Midbrain (tissue), 1 donor: ENCODE data around the gene SFMBT2.
"Not testable (repeated sequence)": the region's sequence is repeated elsewhere in the genome, so short reads cannot be mapped to it uniquely, and the experiment has no call there.

Experiments
- DNase-seq: peaks from one replicate; lab custom pipeline; 2025; lab: John Stamatoyannopoulos, UW

SFMBT2 gene

GRCh38 chr10:7184660-7185366 is 226.0 kb downstream of the SFMBT2 start:
- DNase-seq = no peak

- DNase-seq = not testable (repeated sequence)
Measured at GRCh38 chr10:7184116-7184515, 226.7 kb downstream of the SFMBT2 start.

GRCh38 chr10:7182327-7182726 is 228.5 kb downstream of the SFMBT2 start:
- DNase-seq = not testable (repeated sequence)

GRCh38 chr10:7181420-7181819 is 229.4 kb downstream of the SFMBT2 start:
- DNase-seq = no peak

GRCh38 chr10:7179536-7179935 is 231.3 kb downstream of the SFMBT2 start:
- DNase-seq = no peak

DNA sequence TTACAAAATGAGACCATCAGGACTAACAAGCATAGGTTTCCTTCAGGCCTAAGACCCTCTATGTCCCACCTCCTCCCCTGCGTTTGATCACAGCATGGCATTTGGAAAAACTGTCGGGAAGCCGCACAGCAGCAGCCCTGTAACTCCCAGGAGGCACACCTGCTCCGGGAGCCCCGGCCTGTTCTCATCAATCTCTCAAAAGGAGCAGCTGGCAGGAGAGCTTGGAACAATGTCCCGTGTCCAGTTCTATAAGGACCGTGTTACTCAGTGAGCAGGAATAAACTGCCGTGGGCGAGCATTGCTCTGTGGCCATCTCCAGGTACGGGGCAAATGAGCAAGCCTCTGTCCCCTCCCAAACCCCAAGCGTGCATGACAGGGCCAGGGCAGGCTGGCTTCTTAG is 236.9 kb downstream of the SFMBT2 start:
- DNase-seq = no peak

DNA sequence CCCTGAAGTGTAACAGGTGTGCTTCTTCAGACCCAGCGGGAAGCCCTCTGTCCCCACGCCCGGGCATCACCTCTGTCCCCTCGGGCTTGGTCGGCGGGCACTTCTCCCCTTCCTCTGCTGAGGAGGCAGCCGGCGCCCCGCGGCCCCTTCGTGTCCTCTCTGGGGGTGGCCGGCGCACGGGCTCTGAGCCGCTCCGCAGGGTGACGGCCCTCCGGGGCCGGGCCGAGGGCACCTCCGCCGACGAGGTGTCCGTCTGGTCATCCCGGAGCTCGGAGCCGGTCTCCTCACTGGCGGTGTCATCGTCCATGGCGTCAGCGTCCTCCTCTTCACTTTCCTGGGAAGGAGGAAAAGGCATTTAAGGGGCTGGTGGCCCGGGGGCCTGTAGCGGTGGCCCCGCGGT is 239.0 kb downstream of the SFMBT2 start:
- no peak for DNase-seq

- DNase-seq = peak; percentile 56
Measured at GRCh38 chr10:7170626-7171322, 240.1 kb downstream of the SFMBT2 start.

DNA sequence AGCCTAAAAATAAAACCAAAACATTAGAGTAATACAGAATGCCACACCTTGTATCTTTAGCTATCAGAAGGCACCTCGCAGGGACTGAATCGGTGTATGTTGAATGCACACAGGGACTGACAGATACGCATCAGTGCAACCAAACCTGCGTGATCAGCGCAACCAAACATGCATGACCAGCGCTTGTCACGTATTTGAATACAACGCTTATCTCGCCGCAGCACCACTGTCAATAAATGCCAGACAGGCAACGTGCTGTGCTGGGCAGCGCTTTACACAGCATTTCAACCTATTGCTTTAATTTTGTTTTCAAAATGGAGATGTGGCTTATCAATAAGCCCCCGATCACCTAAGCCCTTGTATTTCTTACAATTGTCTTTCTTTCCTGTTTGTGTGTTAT is 242.4 kb downstream of the SFMBT2 start:
- DNase-seq = no peak

GRCh38 chr10:7165500-7166177 is 245.2 kb downstream of the SFMBT2 start:
- no peak for DNase-seq

DNA sequence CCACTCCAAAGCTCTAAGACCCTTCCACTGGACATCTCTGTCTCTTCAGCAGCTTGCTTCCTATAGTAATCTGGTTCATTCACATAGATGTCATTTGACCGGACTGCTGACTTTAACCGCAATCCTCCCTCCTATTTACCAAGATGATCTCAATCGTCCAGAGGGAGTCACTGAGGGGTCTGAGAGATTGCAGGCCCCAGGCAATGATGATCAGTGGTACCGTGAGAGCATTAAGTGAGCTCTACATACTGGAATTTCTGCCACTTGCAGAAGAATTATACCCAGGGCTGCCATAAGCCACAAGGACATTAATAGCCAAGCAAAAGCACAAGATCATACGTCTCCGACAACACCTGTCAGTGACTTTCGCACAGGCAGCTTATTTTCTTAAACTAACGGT is 245.9 kb downstream of the SFMBT2 start:
- no peak for DNase-seq

DNA sequence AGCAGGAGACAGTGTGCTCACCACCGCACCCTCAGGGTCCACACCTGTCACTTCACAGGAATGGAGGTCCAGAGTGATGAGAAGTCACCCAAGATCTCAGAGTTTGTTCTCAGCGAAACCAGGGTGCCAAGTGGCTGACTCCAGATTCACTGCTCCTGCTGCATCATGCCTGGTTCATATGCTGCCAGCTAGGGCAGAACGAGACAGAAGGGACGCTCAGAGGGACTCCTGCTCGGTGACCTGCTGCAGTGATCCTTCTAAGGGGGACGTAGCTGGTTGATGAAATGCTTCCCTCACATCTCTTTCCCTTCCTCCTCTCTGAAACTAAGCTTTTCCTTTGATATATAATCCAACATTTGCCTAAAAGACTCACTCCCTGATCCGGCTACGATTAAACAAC is 248.5 kb downstream of the SFMBT2 start:
- DNase-seq = no peak

- no peak for DNase-seq
Measured at GRCh38 chr10:7161484-7162250, 249.2 kb downstream of the SFMBT2 start.

DNA sequence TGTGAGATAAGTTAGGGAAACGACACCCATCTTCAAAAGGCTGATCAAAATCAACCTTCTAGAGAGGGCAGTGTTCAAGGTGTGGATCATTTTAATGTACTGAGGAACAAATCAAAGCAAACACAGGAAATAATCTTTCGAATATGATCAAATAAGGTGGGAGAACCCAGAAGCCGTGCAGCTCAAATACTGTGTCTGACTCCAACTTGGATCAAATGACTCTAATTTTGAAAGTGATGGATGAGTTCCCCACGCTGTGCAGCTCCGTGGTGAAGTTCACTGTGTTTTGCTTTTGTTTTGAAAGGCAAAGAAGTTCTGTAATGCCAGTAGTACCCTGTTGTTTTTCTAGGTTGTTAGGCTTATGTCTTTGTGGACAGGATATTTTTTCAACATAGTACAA is 250.9 kb downstream of the SFMBT2 start:
- DNase-seq = no peak

DNA sequence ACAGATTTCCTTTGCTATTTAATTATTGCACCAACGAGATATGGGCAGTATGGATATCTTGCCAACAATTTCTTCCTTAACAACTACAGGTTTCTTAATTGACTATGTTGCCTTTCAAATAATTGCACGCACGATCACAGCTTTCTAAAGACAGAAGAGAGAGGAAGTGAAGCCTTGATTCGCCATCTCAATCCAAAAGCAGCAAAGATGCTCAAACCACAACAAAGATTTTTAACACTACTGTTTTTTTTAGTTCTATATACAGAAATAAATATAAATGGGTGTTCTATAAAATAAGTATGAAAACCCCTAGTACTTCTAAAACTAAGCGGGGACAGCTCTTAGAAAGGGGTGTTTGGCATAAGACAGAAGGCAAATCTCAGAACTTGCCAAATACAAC is 251.3 kb downstream of the SFMBT2 start:
- no peak for DNase-seq

GRCh38 chr10:7157091-7157490 is 253.7 kb downstream of the SFMBT2 start:
- no peak for DNase-seq

DNA sequence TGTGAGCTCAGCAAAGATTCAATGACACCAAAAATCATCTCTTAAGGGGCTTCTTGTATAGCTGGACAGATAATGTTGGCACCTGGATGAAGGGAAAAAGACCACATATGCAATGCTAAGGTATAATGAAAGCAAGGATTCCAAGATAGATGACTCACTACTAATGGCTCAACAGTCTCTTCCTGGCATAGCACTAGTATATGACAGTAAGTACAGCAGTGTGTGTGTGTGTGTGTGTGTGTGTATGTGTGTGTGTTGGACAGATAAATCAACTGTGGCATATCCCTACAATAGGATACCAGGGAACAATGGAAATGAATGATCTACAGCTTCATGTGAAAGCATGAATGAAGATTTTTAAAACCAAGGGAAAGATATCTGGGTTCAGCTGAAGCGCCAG is 257.1 kb downstream of the SFMBT2 start:
- DNase-seq = no peak

- DNase-seq = no peak
Measured at GRCh38 chr10:7152982-7153381, 257.9 kb downstream of the SFMBT2 start.

- no peak for DNase-seq
Measured at GRCh38 chr10:7152341-7152740, 258.5 kb downstream of the SFMBT2 start.

GRCh38 chr10:7151538-7151937 is 259.3 kb downstream of the SFMBT2 start:
- no peak for DNase-seq

GRCh38 chr10:7150349-7150748 is 260.5 kb downstream of the SFMBT2 start:
- DNase-seq = no peak

- DNase-seq = no peak
Measured at GRCh38 chr10:7146189-7146588, 264.6 kb downstream of the SFMBT2 start.
